Measurements from ENCODE around the gene TRAF6.

DNA sequence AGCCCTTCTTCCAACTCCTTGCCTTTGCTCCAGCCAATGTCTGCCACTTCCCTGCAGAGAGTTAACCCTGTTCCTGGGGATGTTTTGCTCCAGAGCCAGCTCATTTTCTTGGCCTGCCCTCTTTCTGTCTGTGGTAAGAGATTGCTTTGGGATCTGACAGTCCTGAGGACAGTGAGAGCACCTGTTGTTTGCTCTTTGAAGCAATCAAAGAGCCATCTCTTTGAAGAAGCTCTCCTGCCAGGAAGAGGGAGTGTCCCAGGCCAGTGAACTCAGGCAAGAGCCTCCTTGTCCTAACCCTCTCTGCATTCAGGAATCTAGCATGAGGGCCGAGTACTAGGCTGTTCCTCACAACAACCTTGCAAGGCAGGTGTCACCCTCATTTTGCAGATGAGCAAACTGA is 42.2 kb downstream of the TRAF6 start:
- TF ChIP-seq CTCF (IDR thresholded peaks at IDR 0.05) (no peak), POLR2A (IDR thresholded peaks at IDR 0.05; ENCODE audit: low read length) (no peak)
